BE2C (cell line): ENCODE data around the gene ZER1.

Source experiments
- DNase-seq: peaks from one replicate; pipeline ENCODE4 v3.0.0-alpha.2; 2020
- H3K27me3 ChIP-seq: fragments of 250-450 bp; sonication (Bioruptor Pico); 2 replicates; pipeline ENCODE4 v1.5.1; 2020; ENCODE audit warnings: mild to moderate bottlenecking
- H3K36me3 ChIP-seq: fragments of 250-450 bp; sonication (Bioruptor Pico); 2 replicates; pipeline ENCODE4 v1.5.1; 2020; ENCODE audit warnings: mild to moderate bottlenecking
- H3K4me1 ChIP-seq: fragments of 250-450 bp; sonication (Bioruptor Pico); 2 replicates; pipeline ENCODE4 v1.5.1; 2020
- H3K4me3 ChIP-seq: 2 replicates; pipeline ENCODE4 v1.5.1; 2011; ENCODE audit warnings: low read depth, low read length
- H3K9me3 ChIP-seq: fragments of 250-450 bp; sonication (Bioruptor Pico); 2 replicates; pipeline ENCODE4 v1.5.1; 2020
- TF ChIP-seq, protein P1 (sequence below): IDR thresholded peaks from 2 replicates; pipeline ENCODE4 v1.5.1; 2012; ENCODE audit warnings: mild to moderate bottlenecking, low read depth, low read length

Gene ZER1

GRCh38 chr9:128705051-128705965 is 66.4 kb downstream of the ZER1 start:
- no peaks in the 10 kb centered on the region for H3K27me3 ChIP-seq
- DNase-seq, result no peak
- H3K4me3 ChIP-seq, result no peak overlapping the region
- H3K36me3 ChIP-seq, result peaks cover 16% of the 10 kb centered on the region
- TF ChIP-seq, protein P1, sequence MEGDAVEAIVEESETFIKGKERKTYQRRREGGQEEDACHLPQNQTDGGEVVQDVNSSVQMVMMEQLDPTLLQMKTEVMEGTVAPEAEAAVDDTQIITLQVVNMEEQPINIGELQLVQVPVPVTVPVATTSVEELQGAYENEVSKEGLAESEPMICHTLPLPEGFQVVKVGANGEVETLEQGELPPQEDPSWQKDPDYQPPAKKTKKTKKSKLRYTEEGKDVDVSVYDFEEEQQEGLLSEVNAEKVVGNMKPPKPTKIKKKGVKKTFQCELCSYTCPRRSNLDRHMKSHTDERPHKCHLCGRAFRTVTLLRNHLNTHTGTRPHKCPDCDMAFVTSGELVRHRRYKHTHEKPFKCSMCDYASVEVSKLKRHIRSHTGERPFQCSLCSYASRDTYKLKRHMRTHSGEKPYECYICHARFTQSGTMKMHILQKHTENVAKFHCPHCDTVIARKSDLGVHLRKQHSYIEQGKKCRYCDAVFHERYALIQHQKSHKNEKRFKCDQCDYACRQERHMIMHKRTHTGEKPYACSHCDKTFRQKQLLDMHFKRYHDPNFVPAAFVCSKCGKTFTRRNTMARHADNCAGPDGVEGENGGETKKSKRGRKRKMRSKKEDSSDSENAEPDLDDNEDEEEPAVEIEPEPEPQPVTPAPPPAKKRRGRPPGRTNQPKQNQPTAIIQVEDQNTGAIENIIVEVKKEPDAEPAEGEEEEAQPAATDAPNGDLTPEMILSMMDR, result no peak
- H3K9me3 ChIP-seq, result no peaks in the 10 kb centered on the region
- no peaks in the 10 kb centered on the region for H3K4me1 ChIP-seq

DNA sequence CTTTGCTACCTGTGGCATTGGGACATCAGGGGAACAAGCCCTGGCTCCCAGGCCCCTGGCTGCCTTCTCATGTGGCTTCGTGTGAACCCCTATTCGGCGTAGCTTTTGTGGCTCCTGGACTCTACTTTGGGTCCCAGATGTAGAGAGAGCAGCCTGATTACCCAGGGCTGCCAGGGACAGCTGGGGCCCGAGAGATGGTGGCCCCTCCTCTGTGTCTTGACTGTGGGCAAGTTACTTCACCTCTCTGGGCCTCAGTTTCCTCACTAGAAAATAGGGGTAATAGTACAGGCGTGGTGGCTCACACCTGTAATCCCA is 67.4 kb downstream of the ZER1 start:
- no peak overlapping the region for H3K4me3 ChIP-seq
- TF ChIP-seq, protein P1, result no peak
- H3K36me3 ChIP-seq, result peaks cover 16% of the 10 kb centered on the region
- DNase-seq, result no peak
- H3K4me1 ChIP-seq, result no peaks in the 10 kb centered on the region
- no peaks in the 10 kb centered on the region for H3K27me3 ChIP-seq
- no peaks in the 10 kb centered on the region for H3K9me3 ChIP-seq

DNA sequence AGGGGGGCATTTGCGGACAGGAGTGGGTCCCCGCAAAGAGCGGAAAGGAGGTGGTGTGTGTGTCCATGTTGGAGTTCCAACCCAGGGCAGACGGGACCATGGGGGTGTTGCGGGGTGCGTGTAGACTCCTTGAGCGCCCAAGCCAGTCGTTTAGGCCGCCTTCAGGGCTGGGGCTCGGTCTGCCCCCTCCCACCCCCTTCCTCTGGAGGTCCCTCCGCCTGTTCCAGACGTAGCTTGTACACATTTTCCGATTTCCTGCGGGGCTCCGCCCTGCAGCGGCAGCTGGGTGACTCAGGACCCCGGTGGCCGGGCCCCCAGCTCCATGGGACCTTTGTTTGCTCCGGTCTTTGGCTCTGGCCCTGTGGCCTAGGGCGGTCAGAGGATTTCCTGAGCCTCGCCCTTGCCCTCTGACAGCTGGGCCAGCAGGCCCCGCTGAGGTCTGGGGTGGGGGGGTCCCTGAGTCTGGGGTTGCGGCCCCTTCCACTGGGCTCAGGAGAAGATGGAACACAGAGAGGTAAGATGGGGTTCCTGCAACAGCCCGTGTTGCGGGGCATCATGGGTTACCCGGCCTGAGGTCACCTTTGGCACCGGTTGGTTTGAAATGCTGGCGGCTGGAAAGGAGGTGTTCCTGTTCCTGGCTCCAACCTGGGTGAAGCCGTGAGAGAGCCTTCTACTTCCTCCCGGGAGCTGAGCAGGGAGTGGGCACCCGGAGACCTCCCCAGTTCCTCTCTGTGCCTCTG is 67.9 kb downstream of the ZER1 start:
- Histone ChIP-seq H3K4me3 (peak overlapping the region; percentile 78), H3K27me3 (no peaks in the 10 kb centered on the region), H3K4me1 (no peaks in the 10 kb centered on the region), H3K36me3 (peaks cover 16% of the 10 kb centered on the region), H3K9me3 (no peaks in the 10 kb centered on the region)
- TF ChIP-seq, protein P1, result no peak
- DNase-seq, result no peak

GRCh38 chr9:128702949-128703615 is 68.6 kb downstream of the ZER1 start:
- H3K9me3 ChIP-seq, result no peaks in the 10 kb centered on the region
- H3K4me1 ChIP-seq, result no peaks in the 10 kb centered on the region
- no peaks in the 10 kb centered on the region for H3K27me3 ChIP-seq
- DNase-seq, result peak; percentile 47
- TF ChIP-seq, protein P1, result no peak
- H3K36me3 ChIP-seq, result peaks cover 16% of the 10 kb centered on the region
- H3K4me3 ChIP-seq, result peak overlapping the region; percentile 78

DNA sequence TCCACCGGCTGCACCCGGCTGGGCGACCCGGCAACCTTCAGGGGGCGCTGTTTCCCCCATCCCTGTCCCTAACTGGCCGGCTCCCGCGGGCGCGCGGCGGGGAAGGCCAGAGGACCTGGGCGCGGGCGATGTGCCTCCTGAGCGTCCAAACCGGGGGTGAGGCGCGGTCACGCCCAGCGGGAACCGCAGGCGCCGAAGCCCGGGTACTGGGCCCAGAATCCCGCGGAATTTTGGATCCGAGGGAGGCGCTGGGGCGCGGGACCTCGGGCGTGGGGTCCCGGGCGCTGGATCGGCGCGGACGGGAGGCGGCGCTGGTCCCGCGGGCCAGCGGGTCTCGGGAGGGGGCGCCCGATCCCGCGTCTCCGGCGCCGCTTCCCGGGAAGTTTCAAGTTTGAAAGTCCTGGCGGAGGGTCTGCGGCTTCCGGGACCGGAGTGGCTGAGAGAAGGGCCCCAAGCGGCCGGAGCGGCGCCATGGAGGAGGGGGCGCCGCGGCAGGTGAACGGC is 69.2 kb downstream of the ZER1 start, which contains the start of gene PKN3:
Gene PKN3 (plus strand): TSS at position 59 of the 504 bp plus-strand sequence. CDS start 413 bp downstream, at position 472.
- Histone ChIP-seq H3K36me3 (peaks cover 14% of the 10 kb centered on the region), H3K4me1 (no peaks in the 10 kb centered on the region), H3K9me3 (no peaks in the 10 kb centered on the region), H3K27me3 (no peaks in the 10 kb centered on the region), H3K4me3 (peak within 1 kb of the TSS; percentile 78)
- DNase-seq, result peak; percentile 97
- TF ChIP-seq, protein P1, result peak; percentile 75
